Measurements from ENCODE around the gene AGAP3.

The AGAP3 gene

GRCh38 chr7:151167197-151167961 lies 81.1 kb downstream of the AGAP3 start, which contains the start of gene GBX1:
GBX1 (minus strand) TSS chr7:151167694; CDS start chr7:151167548, 146 bp downstream.
- no peak for DNase-seq

- peak; percentile 7 for DNase-seq
These were observed 81.9 kb downstream of the AGAP3 start for GRCh38 chr7:151168003-151168786.

DNA sequence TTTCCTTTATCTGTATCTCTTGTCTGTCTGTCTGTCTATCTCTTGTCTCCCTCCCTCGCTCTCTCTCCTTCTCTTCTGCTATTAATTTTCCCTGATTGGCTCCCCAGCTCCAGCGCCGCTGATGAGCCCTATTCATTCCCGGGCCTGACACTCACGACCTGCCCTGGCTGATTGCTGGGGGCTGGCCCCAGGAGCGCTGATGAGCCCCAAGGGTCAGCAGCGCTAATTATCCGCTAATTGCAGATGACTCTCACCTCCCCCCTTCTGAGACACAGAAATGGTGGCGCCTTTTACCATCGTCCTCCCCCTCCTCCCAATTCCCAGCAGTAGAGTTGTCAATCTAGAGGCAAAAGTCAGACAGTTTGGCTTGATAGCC lies 82.5 kb downstream of the AGAP3 start:
- DNase-seq, result no peak

DNA sequence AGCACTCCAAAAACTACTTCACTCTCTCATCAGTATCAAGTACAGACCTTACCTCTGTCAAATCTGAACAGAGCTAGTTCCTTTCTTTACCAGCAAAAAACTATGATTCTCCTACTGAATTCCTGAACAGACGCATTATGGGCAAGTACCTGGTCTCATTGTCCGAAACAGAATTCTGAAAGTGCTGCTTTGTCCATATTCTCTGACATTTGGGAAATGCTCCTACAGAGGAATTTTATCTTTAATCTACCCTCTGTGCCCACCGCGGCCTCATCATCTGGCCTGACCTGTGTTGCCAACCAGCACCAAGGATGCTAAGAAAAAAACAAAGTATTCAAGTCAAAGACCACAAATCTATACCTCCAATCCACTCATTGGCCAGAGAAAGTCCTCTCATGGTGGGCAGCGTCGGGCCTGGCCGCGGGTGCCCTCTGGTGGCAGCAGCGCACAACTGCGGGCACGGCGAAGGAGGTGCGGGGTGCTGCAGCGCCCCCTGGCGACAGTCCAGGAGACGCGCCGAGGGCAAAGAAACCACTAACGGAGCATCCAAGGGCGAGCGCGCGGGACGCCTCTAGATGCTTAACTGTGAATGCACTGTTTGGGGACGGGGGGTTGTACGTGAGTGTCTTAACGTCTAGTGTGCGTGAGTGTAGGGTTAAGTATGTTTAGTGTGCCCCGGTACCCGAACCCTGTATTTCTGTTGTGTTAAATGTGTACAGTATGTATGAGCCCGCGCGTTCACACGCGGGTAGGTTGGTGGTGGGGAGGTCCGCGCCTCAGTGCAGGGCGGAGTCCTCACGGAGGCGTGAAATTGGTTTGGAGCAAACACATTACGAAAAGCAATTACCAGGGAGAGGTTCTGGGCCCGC lies 86.2 kb downstream of the AGAP3 start:
- peak; percentile 61 for DNase-seq

GRCh38 chr7:151173386-151174245 lies 87.3 kb downstream of the AGAP3 start:
- DNase-seq, result no peak

GRCh38 chr7:151174246-151175046 lies 88.2 kb downstream of the AGAP3 start:
- DNase-seq, result peak; percentile 11

DNA sequence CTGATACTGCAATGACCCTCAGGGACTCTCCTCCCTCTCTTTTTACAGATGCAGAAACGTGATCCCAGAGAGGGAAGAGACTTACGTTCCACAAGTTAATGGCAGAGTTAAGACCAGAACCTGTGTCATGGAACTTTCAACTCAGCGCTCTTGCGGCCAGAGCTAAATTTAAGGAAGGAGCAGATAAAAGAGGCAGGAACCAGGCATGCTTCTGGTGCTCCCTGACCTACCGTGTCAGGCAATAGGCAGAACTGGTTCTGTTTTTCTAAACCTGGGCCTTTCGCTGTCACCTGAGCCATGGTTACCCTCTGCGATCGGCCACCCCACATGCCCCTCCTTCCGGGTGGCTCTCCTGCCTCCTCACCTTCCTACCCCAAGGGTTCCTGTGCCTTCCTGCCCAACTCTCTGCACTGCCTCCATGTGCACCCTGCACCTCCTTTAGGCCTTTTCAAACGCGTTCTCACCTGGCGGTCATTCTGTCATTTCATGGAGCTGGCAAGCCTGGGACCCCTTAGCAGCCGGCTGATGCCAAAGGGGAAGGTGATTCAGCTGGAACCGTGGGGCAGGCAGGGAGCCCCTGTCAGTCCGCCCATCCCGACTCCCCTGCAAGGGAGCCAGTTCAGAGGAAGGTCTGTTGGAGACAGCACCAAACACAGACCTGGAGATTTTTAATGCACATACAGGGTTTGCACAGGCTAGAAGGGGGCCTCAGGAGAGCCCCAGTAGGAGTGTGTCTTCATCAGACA lies 88.9 kb downstream of the AGAP3 start:
- DNase-seq, result no peak

DNA sequence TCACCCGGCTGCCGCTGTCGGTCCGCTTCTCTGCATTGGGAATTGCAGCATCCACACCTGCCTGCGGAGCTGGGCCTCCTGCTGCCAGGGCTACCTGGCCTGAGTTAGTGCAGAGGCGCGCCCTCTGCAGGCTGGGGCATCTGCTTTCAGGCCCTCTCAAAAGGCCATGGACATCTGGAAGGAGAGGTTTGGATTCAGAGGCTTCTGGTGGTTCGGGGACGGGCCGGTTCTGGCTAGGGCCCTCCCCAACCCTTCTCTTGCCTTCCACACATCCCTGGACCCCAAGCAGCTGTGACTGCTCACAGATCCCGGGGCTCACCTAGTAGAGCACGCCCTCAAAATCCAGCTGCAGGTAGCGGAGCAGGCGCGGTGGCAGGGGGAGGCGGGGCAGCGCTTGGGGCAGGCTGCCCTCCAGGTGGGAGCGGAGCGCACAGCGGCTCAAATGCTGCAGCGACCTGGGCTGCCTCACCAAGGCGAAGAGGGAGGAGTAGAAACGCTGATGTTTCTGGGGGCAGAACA lies 89.6 kb downstream of the AGAP3 start:
- DNase-seq, result no peak

DNA sequence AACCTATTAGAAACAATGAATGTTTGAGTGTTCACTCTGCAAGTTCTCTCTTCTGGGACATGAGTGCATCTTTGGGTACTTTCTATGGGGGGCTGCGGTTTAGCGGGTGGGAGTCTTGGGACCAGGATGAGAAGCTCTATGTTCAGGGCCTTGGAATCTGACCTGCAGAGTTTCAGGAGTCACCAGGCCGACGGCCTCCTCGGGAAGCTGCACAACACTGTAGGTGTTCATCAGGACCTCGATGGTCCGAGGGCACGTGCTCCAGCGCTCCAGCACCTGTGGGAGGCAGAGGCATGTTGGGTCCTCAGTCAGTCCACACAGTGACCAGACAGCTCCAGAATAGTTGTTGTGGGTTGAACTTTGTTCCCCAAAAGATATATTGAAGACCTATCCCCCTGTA lies 90.1 kb downstream of the AGAP3 start:
- no peak for DNase-seq

- no peak for DNase-seq
These were observed 91.0 kb downstream of the AGAP3 start for GRCh38 chr7:151177310-151177709.

DNA sequence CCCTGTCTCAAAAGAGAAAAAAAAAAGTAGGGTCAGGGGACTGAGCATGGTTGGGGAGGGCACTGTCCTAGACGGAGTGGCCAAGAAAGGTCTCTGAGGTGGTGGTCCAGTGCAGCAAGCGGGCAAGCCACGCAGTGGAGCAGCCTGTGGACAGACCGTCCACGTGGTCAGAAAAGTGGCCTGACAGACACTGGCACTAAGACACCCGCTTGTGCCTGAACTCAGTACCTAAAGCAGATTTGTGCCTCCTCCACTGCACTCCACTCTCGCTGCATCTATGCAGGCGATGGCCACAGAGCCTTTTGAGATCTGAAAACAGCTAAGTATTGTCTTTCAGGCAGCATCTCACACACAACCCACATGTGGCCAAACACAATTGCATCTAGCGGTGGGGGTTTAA lies 92.0 kb downstream of the AGAP3 start:
- no peak for DNase-seq

DNA sequence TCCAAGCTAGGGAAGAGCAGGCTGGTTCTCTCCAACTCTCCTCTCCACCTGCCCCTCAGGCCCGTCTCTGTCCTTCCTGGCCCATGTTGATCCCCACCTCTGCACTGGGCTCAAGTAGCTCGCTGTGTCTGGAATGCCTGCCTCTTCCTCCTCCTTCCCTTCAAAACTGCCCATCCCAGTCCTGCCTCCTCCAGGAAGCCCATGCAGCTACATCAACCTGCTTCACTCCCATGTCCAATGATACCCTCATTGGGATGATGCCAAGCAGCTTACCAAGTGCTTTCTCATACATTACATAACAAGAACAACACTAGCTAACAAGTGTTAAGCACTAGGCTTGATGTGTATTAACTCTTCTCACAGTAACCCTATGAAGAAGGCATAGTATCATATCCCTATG lies 92.6 kb downstream of the AGAP3 start:
- no peak for DNase-seq

DNA sequence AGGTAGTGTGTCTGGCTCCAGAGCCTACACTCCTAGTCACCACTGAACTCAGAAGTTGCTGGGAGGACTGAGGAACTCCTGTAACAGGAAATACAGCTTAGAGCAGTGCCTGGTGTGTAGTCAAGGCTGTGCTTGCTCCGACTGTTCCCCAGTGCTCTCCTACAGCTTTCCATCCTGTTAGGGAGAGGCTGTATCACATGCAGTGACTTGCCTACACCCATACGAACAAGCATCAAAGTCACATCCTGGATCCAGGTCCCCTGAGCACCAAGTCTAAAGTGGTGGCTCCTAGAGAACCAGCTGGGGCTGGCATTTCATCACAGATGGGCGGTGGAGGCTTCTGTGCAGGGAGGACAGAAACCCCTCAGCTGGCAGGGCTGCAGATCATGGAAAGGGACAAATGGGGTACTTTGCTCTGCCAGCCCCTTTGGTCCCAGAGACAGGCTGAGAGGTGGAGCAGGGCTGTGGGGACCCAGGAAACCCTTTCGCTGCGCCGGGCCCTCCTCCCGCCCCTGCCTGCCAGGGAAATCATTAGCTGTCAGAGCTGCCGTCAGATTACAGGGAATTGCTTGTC lies 93.1 kb downstream of the AGAP3 start:
- DNase-seq, result no peak

GRCh38 chr7:151179946-151180345 lies 93.7 kb downstream of the AGAP3 start:
- no peak for DNase-seq

GRCh38 chr7:151181011-151181431 lies 94.7 kb downstream of the AGAP3 start:
- no peak for DNase-seq

DNA sequence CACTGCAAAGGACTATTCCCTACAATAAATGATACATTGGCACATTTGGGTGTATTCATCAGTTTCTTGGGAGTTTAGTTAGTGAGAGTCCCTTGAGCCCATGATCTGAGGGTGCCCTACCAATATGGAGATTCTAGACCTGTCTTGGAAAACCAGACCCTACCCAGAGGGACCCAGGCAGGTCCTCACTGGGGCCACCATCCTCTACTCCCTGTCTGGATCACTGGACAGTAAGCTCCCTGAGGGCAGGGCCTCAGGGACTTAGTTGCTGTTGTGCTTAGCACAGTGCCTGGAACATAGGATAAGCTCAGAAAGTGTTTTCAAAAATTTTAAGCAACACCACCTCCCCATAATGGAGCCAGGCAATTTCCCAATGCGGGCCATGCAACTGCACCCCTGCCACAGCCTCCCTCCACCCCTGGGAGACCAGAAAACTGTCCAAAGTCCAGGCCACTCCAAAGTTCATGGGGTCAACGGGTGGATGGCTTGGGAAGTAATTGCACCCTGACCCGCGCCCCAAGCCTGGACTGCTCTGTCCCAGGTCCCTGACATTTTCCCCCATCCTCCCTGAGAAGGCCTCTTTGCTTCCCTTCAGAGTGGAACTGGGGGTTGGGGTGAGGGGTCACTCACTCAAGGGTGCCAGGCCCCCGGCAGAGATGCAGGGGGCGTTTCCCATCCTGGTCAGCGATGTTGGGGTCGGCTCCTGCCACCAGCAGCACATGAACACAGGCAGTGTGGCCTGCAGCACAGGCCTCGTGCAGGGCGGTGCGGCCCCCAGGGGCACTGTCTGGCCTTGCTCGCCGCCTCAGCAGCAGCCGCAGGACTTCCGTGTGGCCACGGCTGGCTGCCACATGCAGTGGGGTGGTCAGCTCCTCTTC lies 99.7 kb downstream of the AGAP3 start:
- no peak for DNase-seq

- no peak for DNase-seq
These were observed 100.5 kb downstream of the AGAP3 start, which contains the start of gene ASB10 for GRCh38 chr7:151186640-151187408. ASB10 (minus strand) TSS chr7:151187250; CDS start chr7:151187130, 120 bp downstream.

Measured in fibroblast of skin of back (primary cell).